UCSD-AML1 (cell line): ENCODE data around the gene RSPO1.

Experiments
- DNase-seq: peaks from one replicate; lab custom pipeline; 2025; ENCODE audit not compliant: unreplicated experiment; lab: John Stamatoyannopoulos, UW

The RSPO1 gene

DNA sequence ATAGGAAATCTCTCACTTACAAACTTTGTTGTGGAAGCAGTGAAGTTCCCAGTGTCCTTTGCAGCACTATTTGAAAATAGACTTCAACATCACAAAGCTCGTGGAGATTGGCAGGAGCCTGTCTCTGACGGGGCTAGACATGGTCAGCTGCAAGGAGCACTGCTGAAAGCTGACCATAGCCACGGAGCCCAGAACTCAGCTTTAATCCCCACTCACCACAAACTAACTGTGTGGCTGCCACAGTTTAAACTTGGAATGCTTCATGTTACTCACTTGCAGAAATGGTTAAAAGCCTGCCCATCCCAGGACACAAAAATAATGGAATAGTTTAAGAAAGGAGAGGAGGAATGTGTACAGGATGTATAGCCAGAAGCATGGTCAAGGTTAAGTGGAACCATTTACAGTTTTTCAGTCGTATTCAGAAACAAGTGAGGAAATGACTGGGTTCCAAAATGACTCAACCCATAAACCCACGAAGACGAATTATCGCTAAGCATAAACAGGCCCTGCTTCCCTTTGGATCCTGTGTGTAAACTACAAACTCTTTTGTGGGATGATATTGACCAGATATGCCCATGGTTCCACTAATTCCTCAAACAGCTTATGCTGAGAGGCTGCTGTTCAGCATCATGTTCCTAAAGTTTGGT lies 59.7 kb downstream of the RSPO1 start:
- no peak for DNase-seq

DNA sequence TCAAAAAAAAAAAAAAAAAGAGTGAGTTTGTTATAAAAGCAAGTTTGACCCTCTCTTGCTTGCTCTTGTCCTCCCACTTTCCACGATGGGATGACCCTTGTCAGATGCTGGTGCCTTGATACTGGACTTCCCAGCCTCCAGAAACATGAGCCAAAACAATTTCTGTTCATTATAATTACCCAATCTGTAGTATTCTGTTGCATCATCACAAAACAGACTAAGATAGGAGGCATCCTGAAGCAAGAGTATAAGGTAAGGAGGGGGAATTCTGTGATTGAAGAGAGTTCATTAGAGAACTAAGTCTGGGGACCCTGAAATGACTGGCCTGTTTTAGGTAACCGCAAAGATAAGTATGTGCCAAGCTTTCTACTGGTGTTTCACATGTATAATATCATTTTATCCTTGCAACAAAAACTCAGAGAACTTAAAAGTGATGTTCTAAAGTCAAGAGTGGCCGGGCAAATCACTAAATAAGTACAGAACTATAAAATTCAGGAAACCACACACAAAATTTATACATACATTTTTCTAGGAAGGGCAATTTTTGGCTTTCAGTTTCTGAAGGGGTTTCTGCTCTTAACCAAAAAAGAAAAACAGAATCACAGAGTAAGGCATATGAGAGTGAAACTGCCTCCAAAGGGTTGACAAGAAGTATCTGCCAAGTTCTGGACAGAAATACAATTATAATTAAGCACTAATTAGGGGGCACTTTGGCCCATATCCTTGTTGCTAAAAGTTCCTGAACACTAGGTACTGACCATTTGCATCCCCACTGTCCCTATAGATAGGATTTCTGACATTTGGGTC lies 64.0 kb downstream of the RSPO1 start:
- DNase-seq = no peak

- DNase-seq = no peak
Observed at GRCh38 chr1:37567023-37567422, 67.7 kb downstream of the RSPO1 start.

DNA sequence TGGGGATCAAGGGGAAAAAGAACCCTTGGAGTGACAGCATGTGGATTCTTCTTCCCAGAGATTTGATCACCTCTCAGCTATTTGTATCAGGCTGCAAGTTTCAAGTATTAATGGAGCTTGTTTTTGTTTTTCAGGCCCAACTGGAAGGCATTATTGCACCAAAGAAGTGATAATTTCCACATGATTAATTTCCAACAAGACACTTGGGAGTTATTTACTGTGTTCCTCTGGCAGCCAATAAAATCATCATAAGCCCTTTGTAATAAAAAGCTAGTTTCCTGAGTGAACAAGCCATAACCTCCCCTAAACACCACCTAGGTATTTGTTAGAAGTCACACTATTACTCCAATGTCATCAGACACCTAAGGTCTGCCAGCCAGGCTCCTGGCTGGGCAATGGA lies 69.8 kb downstream of the RSPO1 start:
- DNase-seq = no peak

- DNase-seq = no peak
Observed at GRCh38 chr1:37562984-37563383, 71.7 kb downstream of the RSPO1 start.
